IPS DF 4.7 (cell line): ENCODE data around the gene NCAM1.

ENCODE experiments used
- DNase-seq: peaks from one replicate; pipeline ENCODE4 v3.0.0-alpha.2; 2013; ENCODE audit warnings: low spot score; ENCODE audit errors: extremely low read depth

The NCAM1 gene

DNA sequence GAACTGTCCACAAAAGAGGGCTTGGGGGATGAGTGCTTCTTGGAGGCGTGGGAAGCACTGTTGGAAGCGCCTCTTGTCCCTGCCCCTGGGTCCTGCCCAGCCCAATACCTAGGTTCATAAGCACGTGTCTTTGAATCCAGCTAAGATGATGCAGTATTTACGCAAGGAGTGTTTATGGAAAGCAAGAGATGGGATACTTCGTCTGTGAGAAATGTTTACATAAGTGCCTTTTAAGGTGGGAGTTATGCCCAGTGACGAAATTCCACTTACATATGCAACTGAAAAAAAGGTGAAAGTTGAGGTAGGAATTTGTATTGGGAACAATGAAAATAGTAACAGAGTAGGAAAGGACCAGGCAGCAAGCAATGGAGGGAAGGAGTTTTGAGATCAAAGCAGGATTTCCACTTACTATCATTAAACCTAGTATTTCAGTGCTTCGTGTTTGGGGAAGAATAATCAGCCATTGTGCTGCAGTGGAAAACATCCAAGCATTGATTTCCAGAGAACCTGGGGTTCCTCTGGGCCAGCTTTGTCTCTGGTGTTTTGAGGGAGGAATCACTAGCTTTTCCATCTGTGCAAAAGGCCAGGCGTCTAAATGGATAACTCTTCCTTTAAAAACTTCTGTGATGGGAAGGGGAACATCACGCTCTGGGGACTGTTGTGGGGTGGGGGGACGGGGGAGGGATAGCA lies 237.9 kb downstream of the NCAM1 start:
- DNase-seq: no peak

DNA sequence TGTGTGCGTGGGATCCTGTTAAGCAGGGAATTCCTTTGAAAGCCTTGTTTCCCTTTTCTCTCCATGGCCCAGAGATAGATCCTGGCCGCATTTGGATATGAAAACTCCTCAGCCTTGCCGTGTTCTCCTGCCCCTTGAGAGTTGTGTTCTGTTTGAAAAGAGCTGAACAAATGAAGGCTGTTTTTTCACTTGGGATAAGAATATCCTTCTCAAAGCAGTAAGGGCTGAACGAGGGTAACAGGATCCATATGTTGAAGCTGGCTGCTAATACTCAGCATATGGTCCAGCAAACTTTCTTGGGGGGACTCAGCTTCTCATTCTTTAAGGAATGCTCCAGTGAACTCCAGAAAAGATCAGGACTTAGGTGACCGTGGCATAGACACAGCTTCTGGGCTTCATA lies 238.6 kb downstream of the NCAM1 start:
- no peak for DNase-seq

DNA sequence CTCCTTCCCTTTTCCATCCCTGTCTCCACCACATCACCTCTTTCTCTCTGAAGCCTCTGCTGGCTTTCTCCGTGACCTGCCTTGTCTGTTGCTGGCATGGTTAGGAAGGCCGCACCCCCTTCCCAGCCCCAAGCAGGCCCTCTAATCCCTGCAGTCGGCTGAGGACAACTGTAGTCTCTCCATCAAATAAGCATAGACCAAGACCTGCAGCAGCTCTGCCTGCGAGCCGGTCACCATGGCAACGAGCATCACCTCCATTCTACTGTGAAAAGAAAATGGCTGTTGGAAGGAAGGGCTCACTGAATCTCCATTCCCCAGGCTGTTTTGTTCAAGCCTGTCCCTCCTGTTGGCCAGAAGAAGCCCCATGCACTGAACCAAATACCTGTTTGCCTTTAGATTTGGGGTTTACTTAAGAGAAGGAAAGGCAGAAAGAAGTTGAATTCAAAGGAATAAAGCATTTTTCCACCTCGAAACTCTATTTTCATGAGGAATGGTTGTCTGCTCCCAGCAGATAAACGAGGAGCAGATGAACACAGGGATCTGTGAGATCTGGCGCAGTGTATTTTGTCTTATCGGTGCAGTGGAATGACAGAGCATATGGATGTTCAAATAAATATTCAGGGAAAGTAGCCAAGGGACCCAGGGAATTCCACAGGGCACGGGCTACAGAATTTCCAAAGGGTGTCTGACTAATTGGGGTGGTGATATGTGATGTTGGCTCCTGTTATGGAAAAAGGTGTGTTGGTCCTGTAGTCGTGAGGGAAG lies 240.0 kb downstream of the NCAM1 start:
- DNase-seq: no peak

DNA sequence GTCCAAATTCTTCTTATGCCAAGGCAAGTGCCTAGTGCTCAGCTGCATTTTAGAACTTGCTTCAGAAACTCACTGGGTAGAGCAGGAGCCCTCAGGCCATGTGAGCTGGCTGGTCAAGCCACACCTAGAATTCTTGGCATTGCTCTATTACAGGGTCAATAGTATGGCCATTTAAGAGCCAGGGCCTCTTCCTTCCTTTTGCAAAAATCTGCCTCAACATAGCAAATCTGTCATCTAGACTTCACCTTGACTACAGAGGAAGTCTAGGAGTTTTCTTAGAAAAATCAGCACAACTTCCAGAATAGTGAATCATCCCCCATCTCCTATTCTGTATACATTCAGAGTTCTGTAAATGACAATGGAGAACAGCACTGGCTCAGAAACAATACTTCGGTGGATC lies 241.2 kb downstream of the NCAM1 start:
- DNase-seq: no peak

DNA sequence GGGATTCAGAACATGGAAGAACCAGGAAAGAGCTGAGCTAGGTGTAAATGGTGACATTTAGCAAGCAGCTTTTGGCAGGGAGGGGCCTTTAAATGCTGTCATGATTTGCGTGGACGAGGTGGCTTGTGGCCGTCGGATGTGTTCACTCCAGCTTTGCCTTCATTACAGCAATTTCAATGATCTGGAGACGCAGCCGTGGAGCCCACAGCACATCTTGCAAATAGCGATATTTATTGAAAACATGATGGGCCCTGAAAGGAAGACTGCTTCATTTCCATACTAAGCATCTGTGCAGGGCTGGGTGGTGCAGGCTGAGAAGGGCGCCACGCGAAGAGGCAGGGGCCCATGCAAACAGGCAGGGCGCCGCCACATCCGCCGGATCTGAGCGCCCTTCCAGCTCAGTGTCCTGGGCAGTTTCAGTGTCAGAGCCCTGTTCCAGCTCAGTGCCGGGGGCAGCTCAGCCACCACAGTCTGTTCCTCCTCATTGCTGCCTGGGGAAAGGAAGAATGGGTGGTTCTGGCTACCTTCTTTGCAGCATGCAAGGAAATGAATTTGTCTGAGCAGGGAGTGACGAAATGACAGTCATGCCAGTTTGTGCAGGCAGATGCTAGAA lies 242.0 kb downstream of the NCAM1 start:
- no peak for DNase-seq

DNA sequence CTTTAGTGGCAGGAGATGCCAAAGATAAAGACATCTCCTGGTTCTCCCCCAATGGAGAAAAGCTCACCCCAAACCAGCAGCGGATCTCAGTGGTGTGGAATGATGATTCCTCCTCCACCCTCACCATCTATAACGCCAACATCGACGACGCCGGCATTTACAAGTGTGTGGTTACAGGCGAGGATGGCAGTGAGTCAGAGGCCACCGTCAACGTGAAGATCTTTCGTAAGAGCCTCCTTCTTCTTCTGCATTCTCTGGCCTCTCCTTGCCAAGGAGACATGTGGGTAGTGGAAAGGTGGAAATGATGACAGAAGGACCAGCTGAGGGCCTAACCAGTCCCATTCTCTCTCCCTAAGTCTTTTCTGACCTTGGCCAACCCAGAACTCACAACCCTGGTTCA lies 243.1 kb downstream of the NCAM1 start:
- DNase-seq: no peak

DNA sequence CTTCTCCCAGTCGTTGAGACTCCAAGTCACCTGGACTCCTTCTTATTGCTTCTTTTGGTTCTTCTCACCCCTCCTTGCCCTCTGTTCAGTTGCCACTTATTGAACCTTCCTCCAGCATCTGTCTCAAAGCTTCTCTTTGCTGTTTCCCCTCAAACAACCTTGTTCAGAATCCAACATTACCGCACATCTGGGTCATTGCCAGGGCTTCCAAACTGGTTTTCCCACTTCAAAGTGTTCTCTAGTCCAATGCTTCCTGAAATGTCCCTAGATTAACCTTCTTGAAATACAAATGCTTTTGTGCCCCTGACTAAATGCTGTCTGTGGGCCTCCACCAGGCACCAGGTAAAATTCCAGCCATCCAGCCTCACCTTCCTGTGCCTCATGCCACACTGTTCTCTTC lies 252.3 kb downstream of the NCAM1 start:
- DNase-seq: no peak

DNA sequence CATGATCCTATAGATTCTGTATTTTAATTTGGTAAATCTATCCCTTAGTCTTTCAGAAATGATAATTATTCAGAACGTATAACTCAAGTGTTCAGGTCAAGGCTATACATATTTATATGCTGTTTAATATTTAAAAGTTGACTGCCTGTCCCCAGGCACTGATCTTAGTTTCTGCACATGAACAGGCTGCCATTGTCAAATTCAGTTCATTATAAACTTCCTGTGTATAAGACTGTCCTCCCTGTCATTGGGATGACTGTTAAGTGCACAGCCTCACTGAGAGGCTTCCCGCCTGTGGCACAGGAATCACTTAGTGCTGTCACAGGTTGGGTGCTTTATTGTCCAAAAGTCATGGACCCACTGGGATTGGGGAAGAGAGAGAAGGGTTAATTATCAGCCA lies 261.0 kb downstream of the NCAM1 start:
- DNase-seq: no peak

DNA sequence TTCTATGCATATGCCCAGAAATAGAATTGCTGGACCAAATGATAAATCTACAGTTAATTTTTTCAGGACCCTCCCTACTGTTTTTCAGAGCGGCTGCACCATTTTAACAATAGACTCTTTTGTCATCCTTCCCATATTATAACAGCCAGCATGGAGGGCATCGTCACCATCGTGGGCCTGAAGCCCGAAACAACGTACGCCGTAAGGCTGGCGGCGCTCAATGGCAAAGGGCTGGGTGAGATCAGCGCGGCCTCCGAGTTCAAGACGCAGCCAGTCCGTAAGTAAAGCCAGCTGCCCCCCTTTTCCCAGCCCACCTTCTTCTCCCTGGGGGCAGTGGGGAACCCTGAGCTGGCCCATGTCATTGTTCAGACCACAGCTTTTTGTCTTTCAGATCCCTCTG lies 273.7 kb downstream of the NCAM1 start:
- DNase-seq: no peak

DNA sequence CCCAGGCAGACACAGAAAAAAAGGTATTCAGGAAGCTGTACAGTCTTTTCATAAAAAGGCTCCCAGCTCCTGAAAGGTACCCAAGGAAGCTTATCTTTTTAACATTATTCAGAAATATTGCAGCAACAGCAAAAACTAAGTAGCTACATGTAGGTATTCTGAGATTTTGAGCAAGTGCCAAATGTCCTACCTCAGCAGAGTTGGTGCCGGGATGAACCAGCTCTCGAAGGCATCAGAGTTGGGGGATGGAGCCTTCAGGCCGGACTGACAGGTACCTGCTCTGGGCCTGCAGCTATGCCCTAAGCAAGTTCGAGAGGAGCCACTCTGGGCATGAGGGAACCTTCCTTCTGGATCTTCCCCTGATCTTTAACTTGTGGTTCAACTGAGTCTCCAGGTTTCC lies 276.0 kb downstream of the NCAM1 start:
- no peak for DNase-seq

DNA sequence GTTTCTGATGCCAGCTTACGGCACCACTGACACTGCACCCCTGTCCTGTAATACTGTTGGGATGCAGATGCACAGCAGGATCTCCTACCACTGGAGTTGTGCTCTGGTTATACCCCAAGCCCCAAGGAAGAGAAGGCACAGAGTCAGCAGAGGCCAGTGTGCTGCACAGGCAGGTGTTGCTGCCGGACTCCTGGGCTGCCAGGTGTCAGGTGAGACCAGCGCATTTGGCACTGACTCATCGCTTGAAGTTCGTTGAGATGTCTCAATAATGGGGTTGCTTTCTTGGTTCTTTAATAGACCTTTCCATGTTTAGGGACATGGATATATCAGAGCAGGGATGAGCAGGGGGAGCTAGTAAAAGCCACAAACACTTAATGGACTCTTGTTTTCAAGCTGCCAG lies 277.5 kb downstream of the NCAM1 start:
- no peak for DNase-seq

DNA sequence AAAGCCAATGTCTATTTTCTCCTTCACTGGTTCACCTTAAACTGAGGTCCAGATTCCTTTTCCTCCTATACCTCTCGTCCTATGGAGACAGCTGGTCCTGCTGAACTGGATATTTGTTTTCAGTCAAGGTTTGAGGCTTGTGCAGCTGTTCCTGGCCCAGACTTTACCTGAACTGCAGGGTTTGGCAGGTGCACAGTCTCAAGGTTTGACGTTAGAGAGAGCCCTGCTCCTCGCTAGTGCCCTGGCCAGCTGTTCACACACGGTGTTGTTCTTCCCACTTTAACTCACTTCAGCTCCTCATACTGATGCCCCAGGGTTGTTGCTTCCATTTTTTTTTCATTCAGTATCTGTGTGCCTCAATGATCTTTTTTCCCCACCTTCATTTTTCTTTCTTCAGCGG lies 279.2 kb downstream of the NCAM1 start:
- no peak for DNase-seq

DNA sequence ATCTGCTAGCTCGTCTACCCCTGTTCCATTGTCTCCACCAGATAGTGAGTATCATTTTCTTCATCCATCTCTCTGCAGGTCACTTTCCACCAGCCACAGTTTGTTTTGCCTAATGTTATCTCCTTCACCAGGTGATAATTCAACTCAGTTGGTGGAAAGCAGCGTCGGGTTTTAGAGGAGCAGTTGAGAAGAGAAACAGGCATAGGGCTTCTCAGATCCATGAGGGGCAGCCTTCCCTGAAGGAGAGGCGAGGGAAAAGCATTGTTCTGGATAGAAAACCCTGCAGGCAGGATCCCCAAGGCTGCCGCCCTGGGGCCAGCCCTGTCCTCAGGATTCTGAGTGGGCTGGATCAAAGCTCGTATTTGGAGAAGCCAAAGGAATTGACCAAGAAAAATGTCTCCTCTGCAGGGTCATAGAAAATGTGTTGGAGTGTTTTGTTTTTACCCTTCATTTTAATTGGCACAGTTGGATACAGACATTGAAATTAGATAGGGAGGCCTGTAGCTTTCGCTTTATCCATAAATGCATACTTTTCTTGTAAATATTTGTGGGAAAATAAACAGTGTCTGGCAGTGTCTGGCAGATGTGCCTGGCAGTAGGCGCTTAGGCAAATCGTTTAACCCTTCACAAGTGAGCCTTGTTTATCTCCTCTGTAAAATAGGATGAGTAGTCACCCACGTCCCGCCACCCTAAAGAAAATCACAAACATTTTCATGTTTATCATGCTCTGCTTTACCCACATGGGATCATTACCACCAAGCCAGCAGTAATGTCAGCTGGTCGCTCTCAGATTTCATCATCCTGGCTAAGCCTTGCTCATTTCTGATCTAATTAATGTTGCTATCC lies 279.8 kb downstream of the NCAM1 start:
- DNase-seq: no peak

DNA sequence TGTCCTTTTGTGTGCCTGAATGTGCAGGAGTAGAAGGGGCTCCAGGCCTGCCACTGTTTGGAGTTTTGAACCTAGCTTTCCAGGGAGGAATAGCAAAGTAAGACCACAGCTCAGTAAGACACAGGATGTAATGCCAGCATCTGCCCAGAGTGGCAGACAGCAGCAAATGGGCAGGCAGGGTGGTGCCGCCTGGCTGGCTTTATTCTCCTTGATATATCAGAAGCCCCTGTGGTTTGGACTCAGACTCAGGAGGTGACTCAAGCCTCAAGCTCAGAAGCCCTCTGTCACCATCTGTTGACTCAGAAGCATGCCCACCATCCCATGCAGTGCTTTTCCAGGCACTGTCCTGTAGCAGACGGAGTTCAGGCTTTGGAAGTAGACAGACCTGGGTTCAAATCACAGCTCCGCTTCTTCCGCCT lies 280.4 kb downstream of the NCAM1 start:
- no peak for DNase-seq

DNA sequence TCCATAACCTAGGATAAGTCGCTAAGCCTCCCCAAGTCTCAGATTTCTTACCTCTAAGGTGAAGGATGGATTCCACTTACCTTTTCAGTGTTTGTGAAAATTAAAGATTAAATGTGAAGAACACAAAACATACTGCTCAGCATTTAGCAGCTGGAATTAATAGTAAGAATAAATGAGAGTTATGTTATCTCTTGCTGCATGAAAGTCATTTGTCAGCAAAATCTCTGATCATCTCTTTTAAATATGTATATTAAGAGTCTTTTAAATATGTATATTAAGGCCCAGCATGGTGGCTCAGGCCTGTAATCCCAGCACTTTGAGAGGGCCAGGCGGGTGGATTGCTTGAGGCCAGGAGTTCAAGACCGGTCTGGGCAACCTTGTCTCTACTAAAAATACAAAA lies 280.8 kb downstream of the NCAM1 start:
- DNase-seq: no peak

DNA sequence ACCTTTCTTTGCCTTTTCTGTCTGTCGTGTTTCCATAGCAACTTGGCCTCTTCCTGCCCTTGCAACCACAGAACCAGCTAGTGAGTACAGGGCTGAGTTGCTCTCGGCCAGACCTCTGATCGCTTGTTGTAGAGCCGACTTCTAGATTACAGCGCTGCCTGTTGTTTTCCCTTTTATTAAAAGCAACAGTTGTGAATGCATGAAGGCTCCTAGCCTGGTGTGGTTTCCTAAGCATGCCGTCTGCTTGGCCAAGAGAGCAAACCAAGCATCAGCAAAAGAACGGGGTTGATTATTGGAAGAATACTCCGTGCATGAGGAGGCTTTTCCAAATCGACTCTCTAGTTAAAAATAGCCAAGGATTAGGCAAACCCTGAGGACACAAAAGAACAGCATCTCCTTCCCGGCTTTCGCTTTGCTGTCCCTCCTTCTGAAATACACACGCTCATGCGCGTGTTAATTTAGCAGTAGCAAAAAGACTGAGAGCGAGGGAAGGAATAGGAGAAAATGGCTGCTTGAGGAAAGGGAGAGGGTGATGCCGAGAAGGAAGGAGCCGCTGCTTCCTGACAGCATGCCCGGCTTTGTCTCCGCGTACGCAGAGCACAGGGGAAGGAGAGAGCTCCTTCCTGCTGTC lies 281.7 kb downstream of the NCAM1 start:
- no peak for DNase-seq

DNA sequence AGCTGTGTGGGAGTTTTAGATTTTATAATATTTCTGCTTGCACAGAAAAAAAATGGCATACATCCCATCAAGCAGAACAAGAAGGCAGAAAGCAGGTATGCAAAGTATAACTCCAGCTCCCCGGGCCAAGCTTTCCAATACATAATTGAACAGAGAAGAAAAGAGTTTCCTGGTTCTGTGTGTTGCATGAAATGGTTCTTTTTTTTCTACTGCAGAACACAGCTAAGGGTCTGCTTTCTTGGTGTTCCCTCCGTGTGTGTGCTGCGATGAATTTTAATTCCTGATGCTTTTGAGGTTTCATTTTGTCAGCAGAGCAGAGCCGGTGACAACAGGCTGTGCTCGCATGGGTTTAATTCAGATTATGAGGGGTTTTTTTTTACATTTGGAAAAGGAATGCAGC lies 282.5 kb downstream of the NCAM1 start:
- no peak for DNase-seq

DNA sequence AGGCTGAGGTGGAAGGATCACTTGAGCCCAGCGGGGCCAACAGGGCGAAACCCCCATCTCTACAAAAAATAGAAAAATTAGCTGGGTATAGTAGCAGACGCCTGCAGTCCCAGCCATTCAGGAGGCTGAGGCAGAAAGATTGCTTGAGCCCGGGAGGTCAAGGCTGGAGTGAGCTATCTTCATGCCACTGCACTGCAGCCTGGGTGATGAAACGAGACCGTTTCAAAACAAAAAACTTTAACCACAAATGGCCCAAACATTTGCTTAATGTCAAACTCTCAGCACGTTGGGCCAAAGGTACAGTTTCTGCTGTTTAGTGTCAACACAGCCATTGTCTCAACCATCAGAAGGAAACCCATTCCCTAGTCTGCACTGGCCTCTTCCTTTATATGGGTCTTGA lies 284.0 kb downstream of the NCAM1 start:
- DNase-seq: no peak

DNA sequence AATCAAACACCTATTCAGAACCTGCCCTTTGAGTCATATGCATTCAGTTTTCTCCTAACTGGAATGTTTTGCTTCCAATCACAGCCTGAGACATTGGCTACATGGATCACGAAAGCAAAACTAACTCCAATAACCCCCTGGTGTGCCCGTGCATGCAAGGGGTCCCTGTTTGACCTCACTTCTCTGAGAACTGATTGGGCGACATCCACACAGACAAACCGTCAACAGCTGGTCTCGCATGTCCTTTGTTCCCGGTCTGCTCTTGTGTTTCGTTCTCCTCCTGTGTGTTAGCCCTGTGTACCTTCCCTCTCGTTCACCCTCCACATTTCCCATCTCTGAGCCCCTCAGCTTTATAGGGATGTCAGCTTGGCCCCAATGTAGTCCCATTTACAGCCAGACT lies 286.0 kb downstream of the NCAM1 start:
- DNase-seq: no peak

DNA sequence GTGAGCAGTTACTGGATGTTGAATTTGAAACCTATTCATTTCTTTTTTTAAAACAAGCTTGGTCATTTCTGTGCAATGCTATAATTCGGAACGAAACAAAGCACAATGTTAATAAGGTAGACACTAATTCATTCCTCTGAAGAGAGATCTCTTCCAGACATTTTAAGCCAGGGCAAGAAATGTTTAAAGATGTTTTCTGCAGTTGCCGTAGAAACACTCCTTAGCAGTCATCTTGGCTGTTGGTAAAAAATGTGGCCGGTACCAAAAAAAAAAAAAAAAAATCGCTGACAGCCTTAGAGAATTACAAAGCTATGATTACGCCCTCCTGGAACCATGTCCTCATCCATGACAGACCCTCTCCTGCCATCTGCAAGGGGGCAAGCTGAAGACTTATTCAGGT lies 286.7 kb downstream of the NCAM1 start:
- DNase-seq: no peak

DNA sequence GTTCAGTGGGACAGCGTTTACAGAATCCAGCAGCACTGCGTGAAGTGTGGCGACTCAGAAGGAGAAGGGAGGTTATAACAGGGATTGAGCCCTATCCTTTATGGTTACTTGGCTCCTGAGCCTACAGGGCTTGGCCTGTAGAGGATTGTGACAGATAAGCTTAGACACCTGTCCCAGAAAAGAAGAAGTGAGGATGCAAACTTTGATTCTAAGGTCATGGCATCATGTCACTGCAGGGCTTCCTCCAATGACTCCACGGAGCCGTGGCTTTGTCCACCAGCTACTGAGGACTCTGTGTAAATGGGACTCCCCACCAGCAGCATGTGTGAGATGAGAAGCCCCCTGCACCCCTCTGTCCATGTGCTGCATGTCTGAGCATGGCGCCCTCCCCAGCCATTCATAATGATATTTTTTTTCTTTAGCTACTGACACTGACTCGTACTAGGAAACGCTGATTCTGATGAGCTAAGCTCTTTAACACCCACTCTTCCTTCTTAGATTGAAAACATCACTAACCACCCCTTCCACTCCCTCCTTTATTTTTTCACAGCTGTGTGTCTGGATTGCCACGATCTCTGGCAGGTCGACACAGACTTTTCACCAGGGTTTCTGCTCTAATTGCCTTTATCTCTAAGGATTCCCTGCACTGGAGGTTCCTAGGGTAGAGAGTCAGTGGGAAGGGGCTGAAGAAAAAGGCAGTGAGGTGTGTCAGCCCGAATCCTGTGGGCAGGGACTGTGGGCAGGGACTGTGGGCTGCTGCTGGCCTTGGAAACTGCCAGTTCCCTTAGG lies 287.7 kb downstream of the NCAM1 start:
- no peak for DNase-seq
